ENCODE data around the gene IFNAR1.
"Not testable (repeated sequence)": the region's sequence is repeated elsewhere in the genome, so short reads cannot be mapped to it uniquely, and the experiment has no call there.

DNA sequence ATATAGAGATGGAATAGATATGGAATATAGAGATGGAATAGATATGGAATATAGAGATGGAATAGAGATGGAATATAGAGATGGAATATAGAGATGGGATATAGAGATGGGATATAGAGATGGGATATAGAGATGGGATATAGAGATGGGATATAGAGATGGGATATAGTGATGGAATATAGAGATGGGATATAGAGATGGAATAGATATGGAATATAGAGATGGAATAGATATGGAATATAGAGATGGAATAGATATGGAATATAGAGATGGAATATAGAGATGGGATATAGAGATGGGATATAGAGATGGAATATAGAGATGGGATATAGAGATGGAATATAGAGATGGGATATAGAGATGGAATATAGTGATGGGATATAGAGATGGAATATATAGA is 1.2 kb upstream of the IFNAR1 start:
- TF ChIP-seq, protein P1, sequence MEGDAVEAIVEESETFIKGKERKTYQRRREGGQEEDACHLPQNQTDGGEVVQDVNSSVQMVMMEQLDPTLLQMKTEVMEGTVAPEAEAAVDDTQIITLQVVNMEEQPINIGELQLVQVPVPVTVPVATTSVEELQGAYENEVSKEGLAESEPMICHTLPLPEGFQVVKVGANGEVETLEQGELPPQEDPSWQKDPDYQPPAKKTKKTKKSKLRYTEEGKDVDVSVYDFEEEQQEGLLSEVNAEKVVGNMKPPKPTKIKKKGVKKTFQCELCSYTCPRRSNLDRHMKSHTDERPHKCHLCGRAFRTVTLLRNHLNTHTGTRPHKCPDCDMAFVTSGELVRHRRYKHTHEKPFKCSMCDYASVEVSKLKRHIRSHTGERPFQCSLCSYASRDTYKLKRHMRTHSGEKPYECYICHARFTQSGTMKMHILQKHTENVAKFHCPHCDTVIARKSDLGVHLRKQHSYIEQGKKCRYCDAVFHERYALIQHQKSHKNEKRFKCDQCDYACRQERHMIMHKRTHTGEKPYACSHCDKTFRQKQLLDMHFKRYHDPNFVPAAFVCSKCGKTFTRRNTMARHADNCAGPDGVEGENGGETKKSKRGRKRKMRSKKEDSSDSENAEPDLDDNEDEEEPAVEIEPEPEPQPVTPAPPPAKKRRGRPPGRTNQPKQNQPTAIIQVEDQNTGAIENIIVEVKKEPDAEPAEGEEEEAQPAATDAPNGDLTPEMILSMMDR (IDR thresholded peaks at IDR 0.05): not testable (repeated sequence)
- not testable (repeated sequence) for TF ChIP-seq POLR2A (IDR thresholded peaks at IDR 0.05; ENCODE audit: low read depth)

Measured in esophagus muscularis mucosa (tissue), 3 donors.